ENCODE data around the gene ANP32B. TPM values are rescaled to one million over a fixed set of nuclear protein-coding genes. Genes with fewer than 3 reads are reported as not detected.

ANP32B gene
- total RNA-seq, 1 donor from 2014 or later = 19.1 TPM

- no peak for DNase-seq (ENCODE audit: low read depth)
Observed at GRCh38 chr9:98031169-98031568, 48.0 kb downstream of the ANP32B start.

- no peak for DNase-seq (ENCODE audit: low read depth)
Observed at GRCh38 chr9:98031935-98032334, 48.8 kb downstream of the ANP32B start.

GRCh38 chr9:98034593-98035546 lies 51.7 kb downstream of the ANP32B start:
- DNase-seq (ENCODE audit: low read depth) = peak; percentile 68

DNA sequence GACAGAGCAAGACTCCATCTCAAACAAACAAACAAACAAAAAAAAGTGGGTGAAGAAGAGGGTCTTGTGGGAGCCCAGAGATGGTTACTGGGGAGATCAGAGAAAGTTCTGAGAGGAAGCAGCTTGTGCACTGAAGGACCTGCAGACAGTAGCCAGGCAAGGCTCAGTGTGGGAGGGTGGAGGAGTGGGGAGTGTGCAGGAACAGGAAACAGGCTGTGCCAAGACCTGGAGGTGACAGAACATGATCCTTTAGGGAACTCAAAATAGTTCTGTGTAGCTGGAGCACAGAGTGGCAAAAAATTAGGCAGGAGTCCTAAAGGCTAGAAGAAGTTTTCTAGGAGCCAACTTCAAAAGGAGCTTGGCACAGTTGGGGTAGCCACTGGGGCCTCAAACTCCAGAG lies 54.2 kb downstream of the ANP32B start:
- no peak for DNase-seq (ENCODE audit: low read depth)

GRCh38 chr9:98038958-98039357 lies 55.8 kb downstream of the ANP32B start:
- no peak for DNase-seq (ENCODE audit: low read depth)

GRCh38 chr9:98039607-98040017 lies 56.5 kb downstream of the ANP32B start:
- no peak for DNase-seq (ENCODE audit: low read depth)

GRCh38 chr9:98040212-98040611 lies 57.1 kb downstream of the ANP32B start:
- no peak for DNase-seq (ENCODE audit: low read depth)

- DNase-seq (ENCODE audit: low read depth) = no peak
Observed at GRCh38 chr9:98043915-98044314, 60.8 kb downstream of the ANP32B start.

DNA sequence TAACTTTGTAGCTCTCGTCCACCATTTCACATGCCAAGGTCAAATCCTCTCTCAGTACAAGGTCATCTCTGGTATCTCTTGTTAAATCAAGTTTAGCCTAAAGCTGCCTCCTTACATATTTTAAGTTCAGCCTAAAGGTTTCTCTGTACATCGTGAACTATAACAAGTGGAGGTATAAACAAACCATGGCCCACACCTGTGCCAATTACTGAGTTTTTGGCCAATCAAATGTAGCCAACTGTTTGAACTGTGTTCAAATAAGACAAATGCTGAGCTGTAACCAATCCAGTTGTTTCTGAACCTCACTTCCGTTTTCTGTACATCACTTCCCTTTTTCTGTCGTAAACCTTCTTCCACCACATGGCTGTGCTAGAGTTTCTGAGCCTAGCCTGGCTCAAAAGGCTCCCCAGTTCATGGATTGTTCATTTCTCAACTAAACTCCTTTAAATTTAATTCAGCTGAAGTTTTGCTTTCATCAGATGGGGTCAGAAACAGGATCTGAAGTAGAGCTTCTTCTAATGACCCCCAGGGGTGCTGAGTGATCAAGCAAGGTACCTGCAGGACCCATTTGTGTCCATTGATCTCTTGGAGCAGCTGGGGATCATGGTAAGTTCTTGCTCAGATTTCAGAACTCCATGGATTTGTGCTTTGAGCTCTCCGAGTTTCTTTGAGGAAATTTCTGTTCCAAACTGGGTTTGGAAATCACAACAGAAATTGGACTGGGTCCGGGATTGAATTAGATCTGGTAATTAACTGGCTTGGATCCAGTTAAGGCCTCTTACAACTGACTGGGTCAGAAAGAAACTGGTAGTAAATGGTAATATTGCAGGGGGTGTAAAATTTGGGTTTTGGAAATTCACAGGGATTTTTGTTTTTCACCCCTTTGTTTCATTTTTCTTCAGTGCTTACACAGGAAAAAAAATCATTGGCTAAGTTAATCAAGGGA lies 62.4 kb downstream of the ANP32B start:
- DNase-seq (ENCODE audit: low read depth) = no peak

DNA sequence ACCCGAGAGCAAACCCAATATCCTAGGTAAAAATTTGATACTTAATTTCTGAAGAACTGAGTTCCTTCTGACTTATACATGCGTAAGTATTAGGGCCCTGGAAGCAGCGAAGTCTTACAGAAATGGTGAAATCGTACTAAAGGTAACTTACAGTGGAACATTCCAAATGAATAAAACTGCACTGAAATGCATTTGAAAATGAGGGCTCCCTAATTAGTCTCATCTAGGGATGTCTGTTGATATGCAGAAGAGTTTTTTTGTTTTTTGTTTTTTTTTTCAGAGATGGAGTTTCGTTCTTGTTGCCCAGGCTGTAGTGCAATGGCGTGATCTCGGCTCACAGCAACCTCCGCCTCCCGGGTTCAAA lies 63.0 kb downstream of the ANP32B start:
- no peak for DNase-seq (ENCODE audit: low read depth)

DNA sequence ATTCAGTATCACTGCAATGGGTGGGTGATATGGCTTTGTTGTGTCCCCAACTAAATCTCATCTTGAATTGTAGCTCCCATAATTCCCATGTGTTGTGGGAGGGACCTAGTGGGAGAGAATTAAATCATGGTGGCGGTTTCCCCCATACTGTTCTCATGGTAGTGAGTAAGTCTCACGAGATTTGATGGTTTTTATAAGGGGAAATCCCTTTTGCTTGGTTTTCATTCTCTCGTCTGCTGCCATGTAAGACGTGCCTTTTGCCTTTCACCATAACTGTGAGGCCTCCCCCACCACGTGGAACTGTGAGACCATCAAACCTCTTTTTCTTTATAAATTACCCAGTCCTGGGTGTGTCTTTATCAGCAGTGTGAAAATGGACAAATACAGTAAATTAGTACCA lies 63.9 kb downstream of the ANP32B start:
- DNase-seq (ENCODE audit: low read depth) = no peak

- DNase-seq (ENCODE audit: low read depth) = no peak
Observed at GRCh38 chr9:98049288-98050072, 66.3 kb downstream of the ANP32B start.

DNA sequence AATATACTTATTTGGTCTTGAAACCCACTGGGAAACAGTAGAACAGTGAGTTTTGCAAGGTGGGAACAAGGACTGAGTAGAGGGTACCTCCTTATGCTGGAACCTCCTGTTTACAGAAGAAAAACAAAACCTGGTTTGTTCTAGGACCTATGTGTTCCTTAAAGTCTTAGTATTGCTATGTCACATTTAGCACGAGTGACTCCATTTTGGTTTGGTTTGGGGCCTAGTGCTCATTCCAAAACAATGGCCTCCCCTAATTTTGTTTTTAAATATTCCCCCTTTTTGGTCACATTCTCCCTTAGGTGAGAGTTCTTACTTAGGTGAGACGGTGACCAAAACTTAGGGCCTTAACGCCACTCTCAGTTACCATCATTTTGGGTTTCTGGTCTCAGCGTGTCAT lies 67.2 kb downstream of the ANP32B start:
- no peak for DNase-seq (ENCODE audit: low read depth)

DNA sequence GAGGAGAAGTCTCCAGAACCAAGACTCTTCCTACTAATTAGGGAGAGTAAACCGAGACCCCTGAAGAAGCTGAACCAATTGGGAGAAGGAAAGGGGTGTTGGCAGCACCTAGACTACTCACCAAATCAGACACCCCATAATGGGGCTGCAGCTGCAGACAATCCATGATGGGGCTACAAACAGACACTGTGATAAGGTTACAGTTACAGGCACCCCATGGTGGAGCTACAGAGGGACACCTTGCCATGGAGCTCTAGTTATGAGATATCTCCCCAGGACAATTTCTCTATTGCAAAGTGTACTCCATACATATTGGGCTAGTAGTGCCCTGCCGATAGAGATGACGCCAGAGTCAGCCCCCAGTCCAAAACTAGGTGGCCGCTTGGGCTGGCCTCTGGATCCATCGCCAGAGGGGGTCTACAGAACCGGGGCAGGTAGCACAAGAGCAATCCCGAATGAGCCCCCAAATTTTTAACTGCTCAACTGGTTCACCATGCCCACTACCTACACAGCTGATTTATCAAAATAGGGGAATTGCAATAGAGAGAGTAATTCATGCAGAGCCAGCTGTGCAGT lies 71.3 kb downstream of the ANP32B start:
- no peak for DNase-seq (ENCODE audit: low read depth)

GRCh38 chr9:98056269-98057137 lies 73.4 kb downstream of the ANP32B start, which contains the start of gene NANS:
NANS (plus strand) TSS chr9:98056732; CDS start chr9:98056809, 77 bp downstream.
- DNase-seq (ENCODE audit: low read depth) = peak; percentile 83

GRCh38 chr9:98057138-98057799 lies 74.1 kb downstream of the ANP32B start:
- no peak for DNase-seq (ENCODE audit: low read depth)

GRCh38 chr9:98062161-98062560 lies 79.0 kb downstream of the ANP32B start:
- no peak for DNase-seq (ENCODE audit: low read depth)

DNA sequence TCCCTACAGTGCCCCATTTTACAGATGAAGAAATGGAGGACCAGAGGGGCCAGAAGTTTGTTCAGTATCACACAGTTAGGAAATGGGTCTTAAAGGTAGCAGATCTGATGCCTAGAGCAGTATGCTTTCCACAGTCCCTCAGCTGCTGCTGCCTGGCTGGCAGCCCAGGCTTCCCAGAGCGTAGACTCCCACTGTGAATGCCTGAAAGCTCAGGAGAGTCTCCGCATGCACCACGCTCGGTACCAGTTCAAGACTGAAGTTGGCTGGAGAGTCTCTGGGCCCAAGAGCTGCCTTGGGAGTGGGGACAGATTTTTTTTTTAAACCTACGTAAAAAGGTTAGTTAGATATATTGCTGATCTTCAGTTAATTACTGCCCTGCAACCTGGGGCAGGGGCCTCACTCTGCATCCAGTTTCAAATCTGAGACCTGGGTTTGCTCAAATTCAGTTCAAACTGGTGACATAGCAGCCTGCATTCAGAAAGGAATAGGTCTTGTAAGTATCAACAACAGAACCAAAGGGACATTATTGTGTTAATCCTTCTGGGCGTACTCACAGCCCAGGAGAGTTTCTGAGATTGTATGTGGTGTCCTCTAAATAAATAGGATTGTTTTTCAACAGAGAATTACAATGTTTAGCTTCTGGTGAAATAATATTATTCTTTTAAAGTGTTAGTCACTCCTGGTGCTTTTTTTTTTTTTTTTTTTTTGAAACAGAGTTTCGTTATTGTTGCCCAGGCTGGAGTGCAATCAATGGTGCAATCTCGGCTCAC lies 81.7 kb downstream of the ANP32B start:
- no peak for DNase-seq (ENCODE audit: low read depth)

All from renal cortical epithelial cell (primary cell).